ENCODE measurements around the gene ZMYND10. TPM values are rescaled to one million over a fixed set of nuclear protein-coding genes. Genes with fewer than 3 reads are reported as not detected.
A peak's percentile ranks its signal among the peaks of the same experiment; 100 is the strongest.

Gene ZMYND10
- total RNA-seq, 4 donors from 2014 or later: 3.0 TPM; not detected in 3

GRCh38 chr3:50296721-50297383 lies 48.7 kb downstream of the ZMYND10 start:
- ATAC-seq: no peak
- no peak overlapping the region for H3K4me3 ChIP-seq
- in situ Hi-C loops (cut with MboI; ENCODE audit: low sequenced_read_pairs in 4 of 4) (loop anchor here in 1 of 4 donors (25.0 kb wide), 1 partner anchor 360 kb away; the partner anchor contains the start of genes MON1A and RBM6), intact Hi-C loops (cut with DNase I; ENCODE audit: low total_unique reads) (no loop called here)
- H3K9me3 ChIP-seq: no peaks in the 10 kb centered on the region
- H3K4me1 ChIP-seq: peaks cover 34 to 40% of the 10 kb centered on the region in 2 donors
- no peak overlapping the region for H3K27ac ChIP-seq
- TF ChIP-seq POLR2A (IDR thresholded peaks at IDR 0.05): no peak
- no peak for TF ChIP-seq CTCF (IDR thresholded peaks at IDR 0.05 in 4 of 5, conservative IDR thresholded peaks at IDR 0.05 in 1 of 5)
- DNase-seq: no peak
- H3K27me3 ChIP-seq: no peaks in the 10 kb centered on the region
- peaks cover 0 to 5% of the 10 kb centered on the region in 2 donors for H3K36me3 ChIP-seq

GRCh38 chr3:50295553-50296431 lies 49.7 kb downstream of the ZMYND10 start:
- no peak for DNase-seq
- Histone ChIP-seq H3K9me3 (no peaks in the 10 kb centered on the region), H3K4me3 (no peak overlapping the region), H3K27me3 (no peaks in the 10 kb centered on the region), H3K36me3 (peaks cover 0 to 5% of the 10 kb centered on the region in 2 donors), H3K27ac (no peak overlapping the region), H3K4me1 (peaks cover 36 to 42% of the 10 kb centered on the region in 2 donors)
- no peak for ATAC-seq
- in situ Hi-C loops (cut with MboI; ENCODE audit: low sequenced_read_pairs in 4 of 4): loop anchor here in 1 of 4 donors (25.0 kb wide), 1 partner anchor 358 kb away; the partner anchor contains the start of genes MON1A and RBM6
- intact Hi-C loops (cut with DNase I; ENCODE audit: low total_unique reads): no loop called here
- TF ChIP-seq POLR2A (IDR thresholded peaks at IDR 0.05) (no peak), CTCF (IDR thresholded peaks at IDR 0.05 in 4 of 5, conservative IDR thresholded peaks at IDR 0.05 in 1 of 5) (no peak)

- Histone ChIP-seq H3K36me3 (peaks cover 0 to 15% of the 10 kb centered on the region in 2 donors), H3K27ac (peak overlapping the region in 1 of 4 donors; percentile 97), H3K27me3 (no peaks in the 10 kb centered on the region), H3K9me3 (no peaks in the 10 kb centered on the region), H3K4me1 (peaks cover 28 to 36% of the 10 kb centered on the region in 2 donors), H3K4me3 (no peak overlapping the region)
- DNase-seq (no peak), ATAC-seq (no peak)
- intact Hi-C loops (cut with DNase I; ENCODE audit: low total_unique reads): no loop called here
- in situ Hi-C loops (cut with MboI; ENCODE audit: low sequenced_read_pairs in 4 of 4): loop anchor here in 1 of 4 donors (25.0 kb wide), 1 partner anchor 357 kb away; the partner anchor contains the start of genes MON1A and RBM6
- TF ChIP-seq POLR2A (IDR thresholded peaks at IDR 0.05) (no peak), CTCF (IDR thresholded peaks at IDR 0.05 in 4 of 5, conservative IDR thresholded peaks at IDR 0.05 in 1 of 5) (no peak)
Measured at GRCh38 chr3:50294492-50295403, 50.8 kb downstream of the ZMYND10 start.

- intact Hi-C loops (cut with DNase I; ENCODE audit: low total_unique reads): no loop called here
- in situ Hi-C loops (cut with MboI; ENCODE audit: low sequenced_read_pairs in 4 of 4): loop anchor here in 1 of 4 donors (25.0 kb wide), 1 partner anchor 357 kb away; the partner anchor contains the start of genes MON1A and RBM6
- Histone ChIP-seq H3K36me3 (peaks cover 0 to 22% of the 10 kb centered on the region in 2 donors), H3K4me3 (no peak overlapping the region), H3K4me1 (peaks cover 28 to 35% of the 10 kb centered on the region in 2 donors), H3K27ac (peak overlapping the region in 3 of 4 donors; percentile 97 to 98 (median 97)), H3K27me3 (no peaks in the 10 kb centered on the region), H3K9me3 (no peaks in the 10 kb centered on the region)
- TF ChIP-seq POLR2A (IDR thresholded peaks at IDR 0.05) (no peak), CTCF (IDR thresholded peaks at IDR 0.05 in 4 of 5, conservative IDR thresholded peaks at IDR 0.05 in 1 of 5) (no peak)
- DNase-seq (no peak), ATAC-seq (no peak)
Measured at GRCh38 chr3:50294089-50294488, 51.4 kb downstream of the ZMYND10 start.

All from gastrocnemius medialis (tissue), 4 donors.